ENCODE results near the gene ING4.

ING4 gene

DNA sequence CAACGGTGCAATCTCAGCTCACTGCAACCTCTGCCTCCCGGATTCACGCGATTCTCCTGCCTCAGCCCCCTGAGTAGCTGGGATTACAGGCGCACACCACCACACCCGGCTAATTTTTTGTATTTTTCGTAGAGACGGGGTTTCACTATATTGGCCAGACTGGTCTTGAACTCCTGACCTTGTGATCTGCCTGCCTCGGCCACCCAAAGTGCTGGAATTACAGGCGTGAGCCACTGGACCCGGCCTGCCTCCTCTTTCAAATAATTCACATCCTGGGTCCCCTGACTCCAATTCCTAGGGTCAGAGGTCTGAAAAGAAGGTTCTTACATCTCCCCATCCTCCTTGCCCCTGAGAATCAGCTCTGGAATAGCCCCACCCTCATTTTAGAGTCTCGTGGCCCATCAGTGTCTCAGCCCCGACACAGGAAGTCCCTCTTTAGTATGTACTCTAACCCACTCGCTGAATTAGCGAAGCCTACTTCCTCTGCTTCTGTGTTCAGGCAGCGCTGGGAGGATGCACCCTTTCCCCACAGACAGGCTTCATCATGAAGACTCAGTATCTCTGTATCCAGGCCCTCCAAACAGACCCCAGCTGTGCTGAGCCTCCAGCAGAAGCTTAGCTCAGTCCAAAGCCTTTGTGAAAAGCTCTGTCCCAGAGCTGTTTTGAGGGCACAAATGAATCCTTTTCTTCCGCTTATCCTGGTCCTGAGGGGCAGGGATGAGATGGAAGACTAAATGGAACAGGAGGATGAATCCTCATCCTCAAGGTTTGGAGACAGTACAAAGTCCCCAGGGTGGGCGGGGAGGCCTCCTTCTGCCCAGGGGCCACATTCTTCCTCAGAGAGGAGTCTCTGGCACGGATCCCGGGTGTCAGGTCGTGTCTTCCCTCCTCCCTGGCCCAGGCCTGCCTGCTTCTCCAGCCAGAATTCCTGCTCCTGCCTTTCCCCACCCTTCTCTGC is 30.6 kb downstream of the ING4 start:
- DNase-seq, result peak; percentile 63

GRCh38 chr12:6631549-6631961 is 31.4 kb downstream of the ING4 start:
- DNase-seq, result peak; percentile 23

- no peak for DNase-seq
These were observed 32.2 kb downstream of the ING4 start for GRCh38 chr12:6630736-6631135.

DNA sequence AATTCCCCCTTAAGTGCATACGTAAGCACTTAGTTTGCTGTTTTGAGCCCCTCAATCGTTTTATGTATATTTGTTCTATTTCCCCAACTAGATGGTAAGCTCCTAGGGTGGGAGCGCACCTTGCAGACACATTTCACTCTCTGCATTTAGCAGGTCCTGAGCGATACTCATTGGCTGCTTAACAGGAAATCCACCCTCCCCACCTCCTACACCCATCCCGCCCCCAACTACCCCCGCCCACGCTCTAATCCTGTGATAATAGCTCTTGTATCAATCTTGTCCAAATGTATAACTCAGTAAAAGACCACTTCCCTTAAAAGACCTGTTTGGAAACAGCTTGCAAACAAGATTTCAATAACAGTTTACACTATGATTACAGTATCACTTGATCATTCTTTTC is 35.3 kb downstream of the ING4 start:
- peak; percentile 54 for DNase-seq

DNA sequence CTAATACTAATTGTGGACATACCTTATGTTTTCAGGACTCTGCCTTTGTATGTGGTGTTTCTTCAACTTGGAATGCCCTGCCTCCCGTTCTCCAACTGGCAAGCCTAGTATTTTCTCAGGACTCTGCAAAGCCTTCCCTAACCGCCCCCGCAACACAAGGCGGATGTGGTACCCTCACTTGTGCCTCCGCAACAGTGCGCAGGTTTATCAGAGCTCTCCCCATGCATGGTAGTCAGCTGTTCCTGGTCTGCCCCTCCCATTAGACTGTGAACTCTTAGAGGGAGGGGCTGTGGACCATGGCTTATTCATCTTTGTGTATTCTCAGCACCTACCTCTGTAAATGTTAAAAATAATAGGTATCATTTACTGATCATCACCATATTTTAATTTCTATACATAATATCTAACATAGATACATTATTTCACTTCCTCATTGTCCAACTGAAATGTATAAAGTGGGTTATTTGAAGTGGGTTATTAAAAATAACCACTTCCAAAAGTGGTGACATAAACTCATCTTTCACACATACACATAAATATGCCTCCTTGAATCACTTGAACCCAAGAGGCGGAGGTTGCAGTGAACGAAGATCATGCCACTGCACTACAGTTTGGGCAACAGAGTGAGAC is 36.1 kb downstream of the ING4 start:
- DNase-seq, result no peak

GRCh38 chr12:6620885-6621274 is 42.0 kb downstream of the ING4 start:
- no peak for DNase-seq

DNA sequence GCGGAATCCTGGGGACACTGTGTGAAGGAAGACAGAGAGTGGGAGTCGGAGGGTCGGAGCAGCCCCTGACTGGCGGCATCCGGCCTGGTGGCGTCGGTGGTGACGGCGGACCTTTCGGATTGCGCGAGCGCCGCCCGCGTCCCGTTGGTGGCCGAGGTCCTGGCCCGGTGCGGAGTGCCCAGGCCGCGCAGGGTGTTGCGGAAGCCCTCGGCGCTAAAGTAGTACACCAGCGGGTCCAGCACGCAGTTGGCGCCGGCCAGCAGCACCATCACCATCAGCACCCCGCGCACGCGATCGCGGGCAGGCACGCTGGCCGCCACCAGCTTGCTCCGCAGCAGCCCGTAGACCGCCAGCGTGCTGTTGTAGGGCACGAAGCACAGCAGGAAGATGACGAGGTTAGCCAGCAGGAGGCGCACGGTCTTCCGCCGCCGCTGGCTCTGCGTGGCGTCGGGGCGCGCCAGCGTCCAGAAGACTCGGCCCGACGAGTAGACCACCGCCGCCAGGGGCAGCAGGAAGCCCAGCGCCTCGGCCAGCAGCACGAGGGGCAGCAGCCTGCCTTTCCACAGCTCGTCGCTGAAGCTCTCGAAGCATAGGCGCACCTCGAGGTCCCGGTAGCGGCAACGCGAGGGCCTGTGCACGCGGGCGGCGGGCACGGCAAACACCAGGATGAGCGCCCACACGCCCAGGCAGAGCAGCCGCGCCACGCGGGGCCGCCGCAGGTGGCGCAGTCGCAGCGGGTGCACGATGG is 42.6 kb downstream of the ING4 start:
- DNase-seq, result peak; percentile 54

DNA sequence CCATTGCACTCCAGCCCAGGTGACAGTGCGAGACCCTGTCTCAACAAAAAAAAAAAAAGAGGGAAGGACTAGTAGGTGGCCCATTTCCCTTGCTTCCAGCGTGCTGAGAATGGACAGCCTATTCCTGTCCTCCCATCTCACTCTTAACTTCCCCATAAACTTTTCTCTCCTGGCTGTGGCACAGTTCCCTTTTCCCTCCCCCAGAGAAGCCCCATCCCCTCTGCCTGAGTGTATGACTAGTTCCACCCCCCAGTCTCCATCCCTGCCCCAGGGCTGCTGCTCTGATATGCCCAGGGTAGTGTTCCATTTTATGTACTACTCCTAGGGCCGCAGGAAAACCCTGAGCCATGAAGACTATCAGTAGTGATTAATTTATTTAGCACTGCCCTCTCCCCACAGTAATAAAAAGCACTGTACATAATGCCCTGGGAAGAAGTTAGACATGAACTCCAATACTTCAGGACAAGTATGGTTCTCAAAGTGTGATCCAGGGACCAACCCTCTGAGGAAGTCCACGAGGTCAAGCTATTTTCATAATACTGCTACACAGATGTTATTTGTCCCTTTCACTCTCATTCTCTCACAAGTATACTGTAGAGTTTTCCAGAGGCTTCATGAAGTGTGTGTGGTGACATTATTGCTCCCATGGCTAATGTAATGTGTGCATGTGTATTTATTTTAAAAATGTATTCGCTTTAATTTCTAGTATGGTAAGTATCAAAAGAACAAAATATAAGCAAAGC is 44.3 kb downstream of the ING4 start:
- no peak for DNase-seq

DNA sequence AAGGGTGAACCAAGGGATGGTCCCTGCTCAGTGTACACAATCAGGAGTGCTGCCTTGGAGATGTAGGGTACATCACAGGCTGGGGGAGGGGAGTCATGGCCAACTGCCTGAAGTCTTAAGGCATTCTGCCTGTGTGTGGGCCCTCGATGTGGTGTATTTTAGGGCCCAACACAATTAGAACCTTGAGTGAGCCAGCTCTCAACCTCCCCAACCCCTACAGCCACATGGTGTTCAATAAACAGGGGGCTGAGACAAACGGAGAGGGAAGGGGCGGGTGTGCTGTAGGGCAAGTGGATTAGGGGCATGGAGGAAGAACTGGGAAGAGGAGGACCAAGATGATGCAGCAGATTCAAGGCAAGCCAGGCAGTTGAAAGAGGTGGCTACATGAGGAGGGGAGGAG is 47.1 kb downstream of the ING4 start:
- DNase-seq, result no peak

DNA sequence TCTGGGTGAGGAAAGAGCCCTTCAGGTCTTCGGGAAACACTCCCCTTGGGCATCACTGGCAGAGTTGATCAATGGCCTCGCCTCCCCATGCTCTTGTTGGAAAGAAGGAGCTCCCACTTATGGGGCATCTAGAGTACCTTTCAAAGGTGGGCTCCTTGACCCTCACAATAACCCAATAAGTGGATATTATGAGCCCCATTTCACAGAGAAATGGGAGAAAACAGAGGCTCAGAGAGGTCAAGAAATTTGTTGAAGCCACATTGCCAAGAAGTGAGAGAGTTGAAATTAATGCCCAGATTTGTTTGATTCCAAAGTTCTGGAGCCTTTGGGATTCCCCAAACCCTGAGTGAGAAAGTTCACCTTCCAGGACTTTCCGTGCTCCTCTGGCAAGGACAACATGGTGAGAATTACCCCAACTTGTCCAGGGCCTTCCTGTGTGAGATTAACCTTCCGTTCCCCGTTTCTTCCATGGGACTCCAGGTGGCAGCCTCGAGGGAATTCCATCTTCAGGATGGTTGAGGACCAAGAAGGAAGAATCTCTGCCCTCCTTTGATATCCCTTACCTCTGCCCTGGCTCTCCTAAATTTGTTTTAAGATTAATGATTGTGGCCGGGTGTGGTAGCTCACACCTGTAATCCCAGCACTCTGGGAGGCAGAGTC is 48.3 kb downstream of the ING4 start:
- no peak for DNase-seq

GRCh38 chr12:6613776-6614512 is 49.0 kb downstream of the ING4 start:
- DNase-seq, result peak; percentile 38

GRCh38 chr12:6613015-6613775 is 49.7 kb downstream of the ING4 start:
- no peak for DNase-seq

DNA sequence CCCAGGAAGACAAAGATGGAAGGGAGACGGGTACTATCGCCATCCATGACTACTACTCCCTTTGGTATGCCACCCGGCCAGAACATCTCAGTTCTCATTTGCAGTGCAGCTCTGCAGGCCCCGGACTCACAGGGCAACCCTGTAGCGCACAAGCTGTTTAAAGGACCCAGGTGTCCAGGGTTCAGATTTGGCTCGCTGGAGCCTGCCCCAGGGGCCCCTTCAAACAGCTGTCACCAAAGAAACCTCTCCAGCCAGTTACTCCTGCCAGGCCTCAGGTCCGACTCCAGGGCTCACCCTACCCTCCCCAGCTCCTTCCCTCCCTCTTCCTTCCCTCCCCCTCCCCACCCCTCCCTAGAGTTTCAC is 50.3 kb downstream of the ING4 start:
- no peak for DNase-seq

- DNase-seq, result no peak
These were observed 50.7 kb downstream of the ING4 start for GRCh38 chr12:6612247-6612646.

- DNase-seq, result no peak
These were observed 54.2 kb downstream of the ING4 start for GRCh38 chr12:6608592-6609281.

GRCh38 chr12:6607751-6608591 is 54.9 kb downstream of the ING4 start:
- DNase-seq, result peak; percentile 77

- peak; percentile 57 for DNase-seq
These were observed 56.4 kb downstream of the ING4 start for GRCh38 chr12:6606331-6607131.

Data from activated CD4-positive, alpha-beta T cell treated with anti-CD3 and anti-CD28 coated beads, Interleukin-2, Interleukin-6, amounts not matched to agents 100 ng/mL and 50 ng/mL, durations not matched to agents 16 hours and 8 hours (primary cell).